Vagina (tissue), 2 donors: Measurements from ENCODE around the gene MCM7. TPM values are rescaled to one million over a fixed set of nuclear protein-coding genes. Genes with fewer than 3 reads are reported as not detected.

Experiments
- DNase-seq, 2 donors: peaks; one replicate each; pipeline ENCODE4 v3.0.0-alpha.2; 2017; ENCODE audit errors: extremely low spot score in 2 of 2
- H3K27ac ChIP-seq: fragments of 200-600 bp; sonication (generic); one replicate; pipeline ENCODE4 v1.5.1; 2019
- H3K27me3 ChIP-seq: fragments of 200-600 bp; sonication (generic); one replicate; pipeline ENCODE4 v1.5.1; 2019
- H3K36me3 ChIP-seq, 2 donors: fragments of 200-600 bp; sonication (generic); one replicate each; pipeline ENCODE4 v1.5.1; 2017 to 2019
- H3K4me1 ChIP-seq: fragments of 200-600 bp; sonication (generic); one replicate; pipeline ENCODE4 v1.5.1; 2019
- H3K4me3 ChIP-seq, 2 donors: fragments of 200-600 bp; sonication (generic); 1 replicate in 1 of 2; 2 replicates in 1 of 2; pipeline ENCODE4 v1.5.1; 2016 to 2019
- H3K9me3 ChIP-seq: fragments of 200-600 bp; sonication (generic); one replicate; pipeline ENCODE4 v1.5.1; 2019
- POLR2A ChIP-seq, 2 donors: fragments of 450-650 bp; IDR thresholded peaks; one replicate each; pipeline ENCODE4 v1.6.1; 2017; ENCODE audit warnings: antibody characterized with exemption in 2 of 2, mild to moderate bottlenecking in 2 of 2, moderate library complexity in 2 of 2
- POLR2AphosphoS5 ChIP-seq, 2 donors: sonication (generic); formaldehyde crosslinking; IDR thresholded peaks; one replicate each; pipeline ENCODE4 v1.9.0; 2017; ENCODE audit warnings: antibody characterized with exemption in 2 of 2, mild to moderate bottlenecking in 2 of 2, low read depth in 1 of 2; ENCODE audit not compliant: insufficient read depth in 1 of 2
- intact Hi-C: fragments of 100-400 bp; cut with DNase I; formaldehyde crosslinking; loops from one replicate; pipeline ENCODE4 v1.15.1; 2023
- total RNA-seq: library from RNA; depleted of rRNA; stranded (reverse); fragments of >200 nt; gene quantifications from one replicate; pipeline ENCODE4 v1.2.3, GENCODE V29; 2016
- TF ChIP-seq, protein P1 (sequence below), 3 experiments: fragments of 450-650 bp in 2 of 3; fragments of 200-600 bp in 1 of 3; sonication (generic) in 1 of 3; IDR thresholded peaks; one replicate each; pipeline ENCODE4 v1.5.1; 2017 to 2019; ENCODE audit warnings: antibody characterized with exemption in 3 of 3, mild to moderate bottlenecking in 2 of 3, moderate library complexity in 2 of 3

Gene MCM7
- total RNA-seq, 1 donor from 2014 or later, result 35.1 TPM

DNA sequence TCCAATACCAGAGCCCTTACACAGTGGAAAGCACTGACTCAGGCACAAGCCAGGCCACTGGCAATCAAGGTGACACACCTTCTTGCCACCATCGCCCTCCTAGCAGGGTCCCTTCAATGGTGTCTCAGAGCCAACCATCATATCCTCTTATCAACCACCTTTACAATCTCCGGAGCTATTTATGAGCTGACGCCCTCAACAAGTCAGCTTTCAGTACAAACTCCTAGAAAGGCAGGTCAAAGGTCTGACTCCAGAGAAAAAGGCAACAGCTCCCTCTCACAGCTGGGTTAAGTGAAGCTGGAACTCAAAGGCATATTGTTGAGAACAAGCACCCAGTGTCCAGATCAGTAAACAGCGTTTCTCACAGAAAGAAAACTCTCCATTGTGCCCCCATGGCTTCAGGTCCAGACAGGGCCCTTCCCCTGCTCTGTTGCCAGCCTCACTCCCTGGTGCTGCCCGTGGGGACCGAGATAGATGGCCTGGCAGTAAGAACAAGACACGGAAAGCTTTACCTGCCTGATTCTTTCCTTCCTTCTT, 22.1 kb downstream of the MCM7 start:
- H3K27ac ChIP-seq, result no peak overlapping the region
- H3K4me1 ChIP-seq, result peaks cover 39% of the 10 kb centered on the region
- no peak for DNase-seq
- no peak overlapping the region for H3K4me3 ChIP-seq
- H3K27me3 ChIP-seq, result no peaks in the 10 kb centered on the region
- TF ChIP-seq, protein P1, sequence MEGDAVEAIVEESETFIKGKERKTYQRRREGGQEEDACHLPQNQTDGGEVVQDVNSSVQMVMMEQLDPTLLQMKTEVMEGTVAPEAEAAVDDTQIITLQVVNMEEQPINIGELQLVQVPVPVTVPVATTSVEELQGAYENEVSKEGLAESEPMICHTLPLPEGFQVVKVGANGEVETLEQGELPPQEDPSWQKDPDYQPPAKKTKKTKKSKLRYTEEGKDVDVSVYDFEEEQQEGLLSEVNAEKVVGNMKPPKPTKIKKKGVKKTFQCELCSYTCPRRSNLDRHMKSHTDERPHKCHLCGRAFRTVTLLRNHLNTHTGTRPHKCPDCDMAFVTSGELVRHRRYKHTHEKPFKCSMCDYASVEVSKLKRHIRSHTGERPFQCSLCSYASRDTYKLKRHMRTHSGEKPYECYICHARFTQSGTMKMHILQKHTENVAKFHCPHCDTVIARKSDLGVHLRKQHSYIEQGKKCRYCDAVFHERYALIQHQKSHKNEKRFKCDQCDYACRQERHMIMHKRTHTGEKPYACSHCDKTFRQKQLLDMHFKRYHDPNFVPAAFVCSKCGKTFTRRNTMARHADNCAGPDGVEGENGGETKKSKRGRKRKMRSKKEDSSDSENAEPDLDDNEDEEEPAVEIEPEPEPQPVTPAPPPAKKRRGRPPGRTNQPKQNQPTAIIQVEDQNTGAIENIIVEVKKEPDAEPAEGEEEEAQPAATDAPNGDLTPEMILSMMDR (IDR thresholded peaks at IDR 0.05), result no peak
- TF ChIP-seq POLR2A (IDR thresholded peaks at IDR 0.05) (no peak), POLR2AphosphoS5 (IDR thresholded peaks at IDR 0.05; ENCODE audit: insufficient read depth in 1 of 2, low read depth in 1 of 2) (no peak)
- intact Hi-C loops, result no loop called here
- peaks cover 0 to 44% of the 10 kb centered on the region in 2 donors for H3K36me3 ChIP-seq
- H3K9me3 ChIP-seq, result no peaks in the 10 kb centered on the region

DNA sequence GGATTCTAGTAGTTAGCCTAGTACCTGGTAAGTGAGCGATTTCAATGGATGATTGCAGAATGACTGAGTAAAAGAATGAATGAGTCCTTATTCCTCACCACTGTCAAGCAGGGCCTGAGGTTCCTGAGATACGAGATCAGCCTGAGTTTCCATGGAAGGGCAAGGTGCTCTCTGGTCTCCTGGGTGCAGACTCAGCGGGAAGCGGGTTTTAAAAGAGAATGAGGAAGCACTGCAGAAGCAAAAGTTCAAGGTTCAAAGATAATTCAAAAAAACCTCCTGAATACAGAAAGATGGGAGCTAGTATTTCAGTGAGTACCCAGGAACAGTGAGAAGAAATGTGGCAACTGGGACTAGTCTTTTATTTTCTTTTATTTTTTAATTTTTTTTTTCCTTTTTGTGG, 24.0 kb downstream of the MCM7 start:
- Histone ChIP-seq H3K27ac (no peak overlapping the region), H3K36me3 (peaks cover 0 to 63% of the 10 kb centered on the region in 2 donors), H3K4me3 (no peak overlapping the region), H3K4me1 (peaks cover 32% of the 10 kb centered on the region), H3K27me3 (no peaks in the 10 kb centered on the region), H3K9me3 (peaks cover 4% of the 10 kb centered on the region)
- no peak for DNase-seq
- TF ChIP-seq, protein P1 (IDR thresholded peaks at IDR 0.05), result no peak
- TF ChIP-seq POLR2A (IDR thresholded peaks at IDR 0.05), result no peak
- TF ChIP-seq POLR2AphosphoS5 (IDR thresholded peaks at IDR 0.05; ENCODE audit: insufficient read depth in 1 of 2, low read depth in 1 of 2), result no peak
- intact Hi-C loops, result no loop called here

DNA sequence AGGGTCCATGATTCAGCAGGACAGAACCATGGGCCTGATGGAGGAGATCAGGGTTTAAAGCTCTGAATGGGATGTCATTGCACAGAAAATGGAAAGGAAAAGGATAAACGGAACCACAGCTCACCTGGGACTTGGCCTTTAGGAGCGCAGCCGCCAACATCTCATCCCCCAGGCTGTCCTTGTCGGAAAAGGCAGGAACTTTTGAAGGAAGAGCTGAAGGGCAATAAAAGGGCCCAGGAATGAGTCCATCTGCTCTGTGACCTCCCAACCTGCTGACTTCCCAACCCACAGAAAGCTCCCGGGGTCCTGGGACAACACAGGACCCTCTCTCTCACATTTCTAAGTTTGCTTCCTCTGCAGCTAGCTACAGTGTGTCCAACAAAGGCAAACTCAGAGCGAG, 25.8 kb downstream of the MCM7 start:
- no peak for DNase-seq
- Histone ChIP-seq H3K4me1 (peaks cover 22% of the 10 kb centered on the region), H3K27ac (no peak overlapping the region), H3K4me3 (no peak overlapping the region), H3K27me3 (no peaks in the 10 kb centered on the region), H3K36me3 (peaks cover 15 to 80% of the 10 kb centered on the region in 2 donors), H3K9me3 (peaks cover 16% of the 10 kb centered on the region)
- intact Hi-C loops, result no loop called here
- TF ChIP-seq POLR2A (IDR thresholded peaks at IDR 0.05) (no peak), POLR2AphosphoS5 (IDR thresholded peaks at IDR 0.05; ENCODE audit: insufficient read depth in 1 of 2, low read depth in 1 of 2) (no peak)
- TF ChIP-seq, protein P1 (IDR thresholded peaks at IDR 0.05), result no peak

DNA sequence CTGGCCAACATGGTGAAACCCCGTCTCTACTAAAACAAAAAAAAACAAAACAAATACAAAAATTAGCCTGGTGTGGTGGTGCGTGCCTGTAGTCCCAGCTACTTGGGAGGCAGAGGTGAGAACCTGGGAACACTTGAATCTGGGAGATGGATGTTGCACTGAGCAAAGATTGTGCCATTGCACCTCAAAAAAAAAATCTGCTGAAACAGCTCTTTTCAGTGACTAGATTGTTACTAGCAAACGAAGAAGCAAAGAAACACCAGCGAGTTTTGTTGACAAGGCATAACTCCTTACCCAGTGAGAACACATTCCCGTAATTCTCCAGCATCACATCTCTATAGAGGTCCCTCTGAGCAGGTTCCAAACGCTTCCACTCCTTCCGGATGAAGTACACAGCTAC, 26.4 kb downstream of the MCM7 start:
- no peak overlapping the region for H3K4me3 ChIP-seq
- H3K36me3 ChIP-seq, result peaks cover 19 to 86% of the 10 kb centered on the region in 2 donors
- TF ChIP-seq, protein P1 (IDR thresholded peaks at IDR 0.05), result no peak
- TF ChIP-seq POLR2A (IDR thresholded peaks at IDR 0.05) (no peak), POLR2AphosphoS5 (IDR thresholded peaks at IDR 0.05; ENCODE audit: insufficient read depth in 1 of 2, low read depth in 1 of 2) (no peak)
- intact Hi-C loops, result no loop called here
- H3K9me3 ChIP-seq, result peaks cover 16% of the 10 kb centered on the region
- H3K4me1 ChIP-seq, result peaks cover 16% of the 10 kb centered on the region
- no peak overlapping the region for H3K27ac ChIP-seq
- no peaks in the 10 kb centered on the region for H3K27me3 ChIP-seq
- no peak for DNase-seq

DNA sequence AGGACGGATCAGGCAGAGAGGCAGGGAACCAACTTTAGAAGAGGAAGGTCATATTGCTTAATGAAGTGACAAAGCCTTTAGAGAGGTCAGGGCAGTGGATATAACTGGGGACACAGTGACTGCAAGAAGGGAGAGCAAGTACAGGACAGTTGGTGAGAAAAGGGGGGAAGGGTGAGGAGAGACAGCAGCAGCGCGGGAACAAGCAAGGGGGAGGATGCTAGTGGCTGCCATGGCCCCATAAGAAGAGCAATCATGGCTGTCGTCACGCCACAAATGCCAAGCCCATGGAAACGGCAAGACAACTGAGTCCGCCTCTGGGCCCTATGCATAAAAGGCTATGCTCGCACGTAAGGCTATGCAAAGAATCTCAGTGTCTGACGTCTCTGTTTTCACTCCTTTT, 28.7 kb downstream of the MCM7 start:
- H3K4me3 ChIP-seq, result no peak overlapping the region
- H3K9me3 ChIP-seq, result peaks cover 16% of the 10 kb centered on the region
- intact Hi-C loops, result no loop called here
- TF ChIP-seq POLR2A (IDR thresholded peaks at IDR 0.05) (no peak), POLR2AphosphoS5 (IDR thresholded peaks at IDR 0.05; ENCODE audit: insufficient read depth in 1 of 2, low read depth in 1 of 2) (no peak)
- TF ChIP-seq, protein P1 (IDR thresholded peaks at IDR 0.05), result no peak
- H3K36me3 ChIP-seq, result peaks cover 19 to 82% of the 10 kb centered on the region in 2 donors
- no peaks in the 10 kb centered on the region for H3K27me3 ChIP-seq
- no peak overlapping the region for H3K27ac ChIP-seq
- no peak for DNase-seq
- H3K4me1 ChIP-seq, result no peaks in the 10 kb centered on the region
